Small intestine (tissue), 7 donors: ENCODE data around the gene FAU. TPM values are rescaled to one million over a fixed set of nuclear protein-coding genes. Genes with fewer than 3 reads are reported as not detected.

Source experiments
- DNase-seq, 2 donors: peaks; one replicate each; pipeline versions ENCODE4 v3.0.0 to v3.0.0-alpha.2; 2013
- FAIRE-seq: peaks from 2 replicates; lab custom pipeline; 2012; peaks lifted over from hg19 to GRCh38; lab: Jason Lieb, UNC
- H3K27ac ChIP-seq, 3 donors: one replicate each; pipeline ENCODE4 v1.5.1; 2013; ENCODE audit warnings: low read length in 2 of 3, mild to moderate bottlenecking in 2 of 3, control low read depth in 1 of 3, inconsistent platforms in 1 of 3, low read depth in 1 of 3, moderate library complexity in 1 of 3
- H3K27me3 ChIP-seq, 3 donors: one replicate each; pipeline ENCODE4 v1.6.1; 2013; ENCODE audit warnings: low read length in 3 of 3, inconsistent platforms in 1 of 3; ENCODE audit not compliant: control insufficient read depth in 3 of 3, insufficient read depth in 3 of 3
- H3K36me3 ChIP-seq, 3 donors: one replicate each; pipeline ENCODE4 v1.6.1; 2013; ENCODE audit warnings: low read length in 3 of 3, inconsistent platforms in 1 of 3, low read depth in 1 of 3, mild to moderate bottlenecking in 1 of 3, moderate library complexity in 1 of 3; ENCODE audit not compliant: control insufficient read depth in 3 of 3, insufficient read depth in 2 of 3
- H3K4me1 ChIP-seq, 3 donors: one replicate each; pipeline ENCODE4 v1.6.1; 2013; ENCODE audit warnings: low read length in 2 of 3, inconsistent platforms in 1 of 3, low read depth in 1 of 3, mild to moderate bottlenecking in 1 of 3, moderate library complexity in 1 of 3; ENCODE audit not compliant: control insufficient read depth in 3 of 3, insufficient read depth in 2 of 3
- H3K4me3 ChIP-seq, 3 donors: one replicate each; pipeline ENCODE4 v1.5.1; 2013; ENCODE audit warnings: low read length in 3 of 3, control low read depth in 1 of 3, inconsistent platforms in 1 of 3, low read depth in 1 of 3, mild to moderate bottlenecking in 1 of 3, moderate library complexity in 1 of 3
- H3K9me3 ChIP-seq, 2 donors: one replicate each; pipeline ENCODE4 v1.6.1; 2013; ENCODE audit warnings: low read depth in 1 of 2, low read length in 1 of 2; ENCODE audit not compliant: control insufficient read depth in 2 of 2, insufficient read depth in 1 of 2
- WGBS, 3 donors: extraction: QIAGEN DNeasy Blood & Tissue Kit; methylation state at CpG; one replicate each; pipeline ENCODE4 v1.1.7; 2013; 5-methylcytosine and 5-hydroxymethylcytosine counted together
- polyA plus RNA-seq, 4 donors: library from polyadenylated mRNA; stranded (reverse) in 3 of 4; unstranded in 1 of 4; fragments of 200-250 nt in 3 of 4; fragments of 120-200 nt in 1 of 4; gene quantifications; one replicate each; pipeline versions ENCODE4 v1.2.1 to v1.2.3, GENCODE V29; 2013
- donor health status: healthy with polysubstance abuse.
- donor health status: control.
- donor health status: control.
- donor health status: Bipolar disorder and iron deficiency.
- donor health status: healthy.

Gene FAU
- polyA plus RNA-seq, 4 donors, result 960 to 1,177 (median 1,066) TPM

GRCh38 chr11:65135633-65136145 is 13.8 kb upstream of the FAU start:
- Histone ChIP-seq H3K27ac (peak overlapping the region; percentile 92 to 99 (median 99)), H3K36me3 (peaks cover 8 to 26% (median 10%) of the 10 kb centered on the region in 3 donors), H3K9me3 (no peaks in the 10 kb centered on the region), H3K4me3 (peak overlapping the region in 2 of 3 donors; percentile 81 to 90), H3K27me3 (no peaks in the 10 kb centered on the region), H3K4me1 (peaks cover 2 to 20% (median 7%) of the 10 kb centered on the region in 3 donors)
- DNase-seq, result no peak
- 42 to 48% (median 46%) methylated on average over 11 of the region's 11 CpGs for WGBS, 3 donors
- FAIRE-seq, result no peak

DNA sequence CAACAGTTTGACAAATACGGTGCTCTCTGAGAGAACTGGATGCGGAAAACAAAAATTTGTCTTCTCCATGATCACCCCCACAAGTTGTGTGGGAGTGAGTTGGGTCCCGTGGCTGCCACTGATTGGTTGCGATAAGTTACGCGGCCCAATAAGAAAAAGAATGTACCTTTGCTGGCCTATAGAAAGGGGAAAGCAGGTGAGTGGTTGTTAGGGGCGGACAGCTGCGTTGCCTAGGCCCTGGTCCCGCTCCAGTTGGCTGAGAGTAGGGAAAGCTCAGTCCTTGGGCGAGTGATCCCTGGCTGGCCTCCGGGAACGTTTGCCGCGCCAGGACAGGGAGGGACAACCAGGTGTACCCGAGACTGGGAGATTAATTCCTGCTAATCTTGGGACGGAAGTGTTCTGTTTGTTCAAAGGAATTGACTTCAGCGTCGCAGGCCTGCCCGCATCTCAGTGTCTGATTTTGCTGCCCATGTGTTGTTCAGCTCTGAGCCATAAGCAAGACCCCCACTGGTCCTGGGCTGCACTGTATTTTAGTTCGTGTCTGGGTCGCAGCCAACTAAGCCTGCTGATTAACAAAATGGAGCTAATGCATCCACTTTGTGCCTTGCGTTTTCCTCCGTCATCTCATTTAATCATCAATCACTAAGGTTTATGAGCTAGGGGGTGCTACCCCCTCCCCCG is 13.2 kb upstream of the FAU start:
- Histone ChIP-seq H3K36me3 (peaks cover 10 to 32% (median 13%) of the 10 kb centered on the region in 3 donors), H3K4me1 (peaks cover 2 to 20% (median 7%) of the 10 kb centered on the region in 3 donors), H3K4me3 (peak overlapping the region; percentile 81 to 90 (median 89)), H3K27me3 (no peaks in the 10 kb centered on the region), H3K27ac (peak overlapping the region; percentile 97 to 99 (median 99)), H3K9me3 (no peaks in the 10 kb centered on the region)
- 1 to 2% (median 1%) methylated on average over 24 of the region's 24 CpGs for WGBS, 3 donors
- DNase-seq (peak; percentile 97 to 99), FAIRE-seq (no peak)

DNA sequence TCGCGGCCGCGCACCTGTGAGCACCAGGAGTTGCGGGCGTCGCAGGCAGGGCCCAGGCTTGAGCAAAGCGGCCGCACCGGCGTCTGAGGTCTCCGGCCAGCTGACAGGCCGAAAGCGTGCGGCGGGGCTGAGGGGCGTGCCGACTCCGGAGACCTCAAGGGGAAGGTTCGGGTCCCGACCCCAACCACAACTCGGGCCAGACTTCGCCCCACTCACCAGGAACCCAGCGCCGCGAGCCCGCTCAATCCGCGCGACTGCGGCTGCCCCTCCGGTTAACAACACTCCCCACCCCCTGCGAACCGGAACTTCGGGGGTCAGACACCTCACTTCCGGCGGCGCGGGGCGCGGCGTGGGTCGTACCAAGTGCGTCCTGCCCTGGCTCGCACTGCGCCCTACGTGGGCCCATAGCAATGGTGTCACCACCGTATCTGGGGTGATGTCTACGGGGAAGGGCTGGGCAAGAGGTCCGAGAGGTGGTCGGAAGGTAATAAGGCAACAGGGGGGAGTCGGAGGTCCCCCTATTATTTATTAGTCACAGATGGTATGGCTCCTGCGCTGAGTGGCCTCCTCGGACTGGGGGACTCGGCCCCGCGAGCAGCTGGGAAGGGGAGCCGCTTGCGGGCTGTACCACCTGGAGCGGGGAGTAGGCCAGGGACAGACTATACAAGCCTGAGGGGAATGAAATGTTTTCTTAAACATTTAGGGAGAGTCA is 12.5 kb upstream of the FAU start, which contains the start of gene SYVN1:
Gene SYVN1 (minus strand): TSS at position 280 of the 712 bp plus-strand sequence. CDS start 918 bp downstream, outside the sequence.
- peak; percentile 92 to 97 for DNase-seq
- FAIRE-seq, result no peak
- WGBS, 3 donors, result 0% methylated on average over 53 to 60 of the region's 60 CpGs
- H3K27ac ChIP-seq, result peak within 1 kb of the TSS; percentile 97 to 99 (median 99)
- peak within 1 kb of the TSS; percentile 81 to 90 (median 89) for H3K4me3 ChIP-seq
- H3K9me3 ChIP-seq, result no peaks in the 10 kb centered on the region
- H3K27me3 ChIP-seq, result no peaks in the 10 kb centered on the region
- H3K36me3 ChIP-seq, result peaks cover 10 to 39% (median 17%) of the 10 kb centered on the region in 3 donors
- peaks cover 2 to 20% (median 7%) of the 10 kb centered on the region in 3 donors for H3K4me1 ChIP-seq

DNA sequence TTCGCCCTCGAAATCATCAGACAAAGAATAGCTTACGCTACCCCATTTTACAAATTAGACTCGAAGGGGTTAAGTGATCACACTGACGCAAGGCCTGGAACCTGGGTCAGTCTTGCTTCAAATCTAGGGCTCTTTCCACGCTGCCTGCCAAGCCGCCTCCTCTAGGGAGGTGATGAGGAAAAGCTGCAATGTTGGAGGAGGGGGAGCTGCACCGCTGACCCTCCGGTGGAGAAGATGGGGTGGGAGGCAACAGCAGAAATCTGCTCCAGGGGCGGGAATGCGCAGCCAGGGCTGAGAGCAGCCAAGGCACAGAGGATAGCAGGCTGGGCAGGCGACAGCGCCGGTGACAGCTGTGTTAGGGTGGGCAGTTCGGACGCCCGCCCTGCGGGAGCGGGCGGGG is 11.8 kb upstream of the FAU start:
- 0 to 1% (median 1%) methylated on average over 20 of the region's 20 CpGs for WGBS, 3 donors
- DNase-seq (peak in 1 of 2 donors; percentile 31), FAIRE-seq (no peak)
- no peaks in the 10 kb centered on the region for H3K27me3 ChIP-seq
- peak overlapping the region; percentile 97 to 99 (median 99) for H3K27ac ChIP-seq
- peak overlapping the region; percentile 81 to 90 (median 89) for H3K4me3 ChIP-seq
- H3K9me3 ChIP-seq, result no peaks in the 10 kb centered on the region
- H3K36me3 ChIP-seq, result peaks cover 13 to 46% (median 20%) of the 10 kb centered on the region in 3 donors
- peaks cover 2 to 20% (median 7%) of the 10 kb centered on the region in 3 donors for H3K4me1 ChIP-seq

- peak overlapping the region; percentile 81 to 90 (median 89) for H3K4me3 ChIP-seq
- WGBS, 3 donors, result 31 to 38% (median 33%) methylated on average over 18 of the region's 18 CpGs
- FAIRE-seq, result no peak
- H3K36me3 ChIP-seq, result peaks cover 14 to 51% (median 23%) of the 10 kb centered on the region in 3 donors
- peaks cover 2 to 20% (median 7%) of the 10 kb centered on the region in 3 donors for H3K4me1 ChIP-seq
- H3K27ac ChIP-seq, result peak overlapping the region; percentile 97 to 99 (median 99)
- H3K27me3 ChIP-seq, result no peaks in the 10 kb centered on the region
- DNase-seq, result peak; percentile 83 to 90
- H3K9me3 ChIP-seq, result no peaks in the 10 kb centered on the region
These were observed 11.2 kb upstream of the FAU start for GRCh38 chr11:65132988-65133700.

DNA sequence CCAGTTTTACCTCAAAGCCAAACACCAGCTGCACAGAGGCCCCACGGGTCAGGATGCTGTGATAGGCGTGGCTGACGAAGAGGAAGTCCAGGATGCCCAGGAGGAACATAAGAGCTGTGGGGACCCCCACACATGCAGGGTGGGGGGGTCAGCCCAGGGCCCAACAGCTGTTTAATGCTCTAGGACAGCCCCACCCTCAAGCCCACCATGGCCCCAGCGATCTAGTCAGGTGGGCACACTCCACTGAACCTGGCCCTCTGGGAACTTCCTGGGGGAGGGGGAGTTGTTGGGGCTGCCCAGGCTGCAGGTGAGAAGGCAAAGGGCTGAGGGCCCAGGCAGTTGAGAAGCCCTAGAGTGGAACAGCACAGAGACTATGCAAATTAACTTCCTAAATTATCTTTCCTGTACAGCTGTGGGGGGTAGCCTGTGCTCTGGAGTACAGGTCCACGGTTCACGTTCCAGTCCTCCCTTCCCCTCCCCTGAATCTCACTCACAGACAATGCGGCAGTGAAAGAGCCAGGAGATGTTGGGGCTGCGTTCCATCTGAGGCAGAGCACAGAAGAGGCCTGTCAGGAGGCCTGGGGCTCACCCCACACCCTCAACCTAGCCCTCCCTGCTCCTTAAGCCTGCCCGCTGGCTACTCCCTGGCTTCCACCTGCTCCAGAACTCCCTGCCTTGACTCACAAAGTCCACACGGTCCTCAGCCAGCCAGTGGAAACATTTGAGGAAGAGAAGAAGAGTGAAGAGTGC is 10.5 kb upstream of the FAU start:
- peak overlapping the region in 2 of 3 donors; percentile 12 to 99 for H3K27ac ChIP-seq
- no peaks in the 10 kb centered on the region for H3K9me3 ChIP-seq
- no peaks in the 10 kb centered on the region for H3K27me3 ChIP-seq
- H3K4me1 ChIP-seq, result peaks cover 2 to 20% (median 7%) of the 10 kb centered on the region in 3 donors
- DNase-seq (no peak), FAIRE-seq (no peak)
- peaks cover 20 to 59% (median 28%) of the 10 kb centered on the region in 3 donors for H3K36me3 ChIP-seq
- H3K4me3 ChIP-seq, result peak overlapping the region in 1 of 3 donors; percentile 81
- WGBS, 3 donors, result 57 to 67% (median 65%) methylated on average over 10 of the region's 10 CpGs

DNA sequence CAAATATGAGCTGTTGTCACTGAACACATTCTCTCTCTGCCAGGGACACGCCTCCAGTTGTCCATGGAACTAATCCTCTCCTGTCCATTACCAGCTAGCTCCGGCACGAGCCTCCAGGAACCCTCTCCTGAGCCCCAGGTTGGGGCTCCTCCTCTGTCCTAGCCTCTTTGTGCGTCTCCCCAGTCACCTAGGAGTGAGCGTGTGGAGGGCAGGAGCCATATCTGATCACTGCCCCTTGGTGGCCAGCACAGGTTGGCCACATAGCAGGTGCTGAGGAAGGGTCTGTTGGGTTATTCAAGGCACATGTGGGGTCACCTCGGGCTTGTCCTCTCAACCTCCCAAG is 9.9 kb upstream of the FAU start:
- Histone ChIP-seq H3K9me3 (no peaks in the 10 kb centered on the region), H3K4me3 (no peak overlapping the region), H3K27me3 (no peaks in the 10 kb centered on the region), H3K36me3 (peaks cover 22 to 64% (median 34%) of the 10 kb centered on the region in 3 donors), H3K27ac (peak overlapping the region in 1 of 3 donors; percentile 7), H3K4me1 (peaks cover 2 to 20% (median 7%) of the 10 kb centered on the region in 3 donors)
- 68 to 83% (median 82%) methylated on average over 6 of the region's 6 CpGs for WGBS, 3 donors
- FAIRE-seq (no peak), DNase-seq (no peak)
